HCT116 (cell line): Measurements from ENCODE around the gene TEAD1. TPM values are rescaled to one million over a fixed set of nuclear protein-coding genes. Genes with fewer than 3 reads are reported as not detected.

Experiments used
- ATAC-seq: fragments of 200-7000 bp; cut with Tn5 transposase; 2 replicates; pipeline ENCODE4 v1.9.1; 2020; ENCODE audit warnings: mild to moderate bottlenecking, moderate library complexity
- BruUV-seq: library from RNA; stranded (reverse); fragments of 400-500 nt; replicated peaks from 2 replicates; lab custom pipeline; 2021; lab: Mats Ljungman, UMichigan
- CTCF ChIA-PET: fragments of 300-600 bp; sonication (Branson Sonifier 250); formaldehyde crosslinking; loops from one replicate; lab custom pipeline; 2021; ENCODE audit warnings: antibody characterized with exemption; lab: Charles Lee
- POLR2A ChIA-PET: fragments of 300-600, 350-600 bp; sonication (Branson Sonifier 250); formaldehyde crosslinking; loops from one replicate; lab custom pipeline; 2021; ENCODE audit warnings: antibody characterized with exemption; lab: Charles Lee
- RAD21 ChIA-PET, 2 experiments: fragments of 300-600 bp; sonication (Branson Sonifier 250); formaldehyde crosslinking; loops; one replicate each; lab custom pipeline; 2023; ENCODE audit warnings: low total read pairs in 2 of 2; ENCODE audit not compliant: uncharacterized antibody in 2 of 2, unreplicated experiment in 2 of 2, low non-redundant PET in 1 of 2; lab: Charles Lee
- DNase-seq: peaks from one replicate; pipeline ENCODE4 v3.0.0-alpha.2; 2010; ENCODE audit warnings: low read depth, low spot score
- H2AFZ ChIP-seq: fragments of 200-600 bp; shearing (Covaris generic), sonication (generic); 2 replicates; pipeline ENCODE4 v1.6.1; 2017; ENCODE audit warnings: low read depth, mixed run types, mixed read lengths, antibody characterized with exemption, low read length; ENCODE audit not compliant: poor library complexity, severe bottlenecking
- H3K27ac ChIP-seq: 2 replicates; pipeline ENCODE4 v1.5.1; 2012; ENCODE audit warnings: low read depth, low read length
- H3K27me3 ChIP-seq: fragments of 200-600 bp; sonication (generic); 2 replicates; pipeline ENCODE4 v1.6.1; 2016; ENCODE audit warnings: mixed run types, low read length, mixed read lengths; ENCODE audit not compliant: insufficient read depth
- H3K36me3 ChIP-seq, 2 experiments: fragments of 200-500 bp in 1 of 2; fragments of 200-600 bp in 1 of 2; sonication (Bioruptor generic) in 1 of 2; sonication (generic) in 1 of 2; 2 replicates each; pipeline versions ENCODE4 v1.5.1 to v1.6.1; 2014 to 2016; ENCODE audit warnings: low read length in 2 of 2, inconsistent platforms in 1 of 2, mixed read lengths in 1 of 2, mixed run types in 1 of 2; ENCODE audit not compliant: insufficient read depth in 2 of 2, control insufficient read depth in 1 of 2
- H3K4me1 ChIP-seq, 2 experiments: fragments of 200-600 bp in 1 of 2; sonication (generic) in 1 of 2; 2 replicates each; pipeline versions ENCODE4 v1.5.1 to v1.6.1; 2012 to 2017; ENCODE audit warnings: low read length in 2 of 2, inconsistent platforms in 1 of 2, mild to moderate bottlenecking in 1 of 2, mixed read lengths in 1 of 2, mixed run types in 1 of 2, moderate library complexity in 1 of 2; ENCODE audit not compliant: insufficient read depth in 2 of 2, control insufficient read depth in 1 of 2
- H3K4me2 ChIP-seq: fragments of 200-600 bp; sonication (generic); 2 replicates; pipeline ENCODE4 v1.6.1; 2017; ENCODE audit warnings: mixed run types, low read length, mixed read lengths
- H3K4me3 ChIP-seq, 2 experiments: fragments of 200-600 bp in 1 of 2; sonication (generic) in 1 of 2; replicated peaks in 1 of 2; 2 replicates each; pipeline ENCODE4 v1.5.1; 2011 to 2016; ENCODE audit warnings: low read length in 2 of 2, control low read depth in 1 of 2, low read depth in 1 of 2, mild to moderate bottlenecking in 1 of 2, mixed read lengths in 1 of 2, mixed run types in 1 of 2
- H3K79me2 ChIP-seq: fragments of 200-600 bp; sonication (generic); 2 replicates; pipeline ENCODE4 v1.6.1; 2017; ENCODE audit warnings: mild to moderate bottlenecking, mixed run types, low read length, moderate library complexity, mixed read lengths; ENCODE audit not compliant: insufficient read depth
- H3K9ac ChIP-seq: fragments of 200-600 bp; sonication (generic); 2 replicates; pipeline ENCODE4 v1.6.1; 2016; ENCODE audit warnings: low read length, mixed read lengths
- H3K9me2 ChIP-seq: fragments of 200-600 bp; sonication (generic), shearing (Covaris generic); 2 replicates; pipeline ENCODE4 v1.6.1; 2017; ENCODE audit warnings: mixed run types, mild to moderate bottlenecking, moderate library complexity; ENCODE audit not compliant: insufficient read depth
- H3K9me3 ChIP-seq, 2 experiments: fragments of 200-500 bp in 1 of 2; fragments of 200-600 bp in 1 of 2; sonication (Bioruptor generic) in 1 of 2; sonication (generic) in 1 of 2; 2 replicates each; pipeline ENCODE4 v1.6.1; 2014 to 2017; ENCODE audit warnings: low read length in 2 of 2, mixed read lengths in 2 of 2, inconsistent platforms in 1 of 2, low read depth in 1 of 2, mild to moderate bottlenecking in 1 of 2, mixed run types in 1 of 2, moderate library complexity in 1 of 2; ENCODE audit not compliant: control insufficient read depth in 1 of 2, insufficient read depth in 1 of 2
- H4K20me1 ChIP-seq: fragments of 200-600 bp; sonication (generic), shearing (Covaris generic); 2 replicates; pipeline ENCODE4 v1.6.1; 2017; ENCODE audit warnings: mixed run types, mild to moderate bottlenecking, moderate library complexity; ENCODE audit not compliant: insufficient read depth
- CBX3 ChIP-seq: IDR thresholded peaks from 2 replicates; pipeline ENCODE4 v1.6.1; 2012; ENCODE audit warnings: low read depth
- EGR1 ChIP-seq: IDR thresholded peaks from 2 replicates; pipeline ENCODE4 v1.6.1; 2012; ENCODE audit warnings: low read depth
- ELF1 ChIP-seq: IDR thresholded peaks from 2 replicates; pipeline ENCODE4 v1.6.1; 2012; ENCODE audit warnings: low read depth, borderline replicate concordance
- EZH2phosphoT487 ChIP-seq: fragments of 200-600 bp; IDR thresholded peaks from 2 replicates; pipeline ENCODE4 v1.6.1; 2018; ENCODE audit warnings: antibody characterized with exemption, borderline replicate concordance
- JUND ChIP-seq: IDR thresholded peaks from 2 replicates; pipeline ENCODE4 v1.6.1; 2012
- RAD21 ChIP-seq: IDR thresholded peaks from 2 replicates; pipeline ENCODE4 v1.6.1; 2012; ENCODE audit warnings: low read depth, mild to moderate bottlenecking
- SRF ChIP-seq: IDR thresholded peaks from 2 replicates; pipeline ENCODE4 v1.6.1; 2012; ENCODE audit warnings: low read depth
- ZNF274 ChIP-seq: fragments of 200-500 bp; sonication (Bioruptor generic); IDR thresholded peaks from 2 replicates; pipeline ENCODE4 v1.6.1; 2014; ENCODE audit warnings: mild to moderate bottlenecking, low read depth, low read length, inconsistent platforms
- intact Hi-C: fragments of 100-400 bp; cut with micrococcal nuclease; formaldehyde crosslinking; loops from 2 replicates; pipeline ENCODE4 v1.10.0; 2022
- total RNA-seq: library from RNA; stranded (reverse); gene quantifications from one replicate; pipeline ENCODE4 v1.2.1, GENCODE V29; 2021; ENCODE audit not compliant: unreplicated experiment
- TF ChIP-seq, protein P1 (sequence below): IDR thresholded peaks from 2 replicates; pipeline ENCODE4 v1.6.1; 2012
- TF ChIP-seq, protein P2 (sequence below): IDR thresholded peaks from 2 replicates; pipeline ENCODE4 v1.6.1; 2011; ENCODE audit warnings: mild to moderate bottlenecking, low read length, moderate library complexity; ENCODE audit not compliant: insufficient replicate concordance; ENCODE audit errors: extremely low read depth
- TF ChIP-seq, protein P3 (sequence below): IDR thresholded peaks from 2 replicates; pipeline ENCODE4 v1.6.1; 2012
- TF ChIP-seq, protein P4 (sequence below): IDR thresholded peaks from 2 replicates; pipeline ENCODE4 v1.6.1; 2012; ENCODE audit warnings: low read depth
- TF ChIP-seq, protein P5 (sequence below), 3 experiments: fragments of 200-600 bp in 1 of 3; sonication (generic) in 1 of 3; IDR thresholded peaks in 2 of 3; conservative IDR thresholded peaks in 1 of 3; 2 replicates each; pipeline ENCODE4 v1.5.1; 2012 to 2017; ENCODE audit warnings: low read depth in 2 of 3, low read length in 2 of 3, antibody characterized with exemption in 1 of 3, borderline replicate concordance in 1 of 3, control low read depth in 1 of 3, mild to moderate bottlenecking in 1 of 3, mixed read lengths in 1 of 3, mixed run types in 1 of 3, moderate library complexity in 1 of 3; ENCODE audit not compliant: insufficient read depth in 1 of 3

Gene TEAD1
- total RNA-seq, 1 experiment from 2014 or later: 103 TPM

DNA sequence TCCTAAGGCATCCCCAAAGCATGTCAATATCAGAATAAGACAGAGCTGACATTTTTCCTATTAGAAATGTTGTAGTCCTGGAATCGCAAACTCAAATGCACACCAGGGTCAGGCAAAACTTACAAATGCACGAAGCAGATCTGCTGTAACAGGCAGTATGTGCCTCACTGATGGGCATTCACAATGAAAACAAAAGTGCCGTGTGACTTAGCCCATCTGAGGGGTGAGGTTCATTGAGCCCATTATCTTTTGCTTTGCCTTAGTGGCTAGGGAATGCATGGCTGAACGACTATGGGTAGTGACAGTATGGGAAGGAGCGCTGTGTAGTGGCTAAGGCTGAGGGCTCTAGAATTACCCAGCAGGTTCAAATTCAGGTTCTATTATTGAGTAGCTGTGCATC is 291.8 kb downstream of the TEAD1 start:
- TF ChIP-seq, protein P1, sequence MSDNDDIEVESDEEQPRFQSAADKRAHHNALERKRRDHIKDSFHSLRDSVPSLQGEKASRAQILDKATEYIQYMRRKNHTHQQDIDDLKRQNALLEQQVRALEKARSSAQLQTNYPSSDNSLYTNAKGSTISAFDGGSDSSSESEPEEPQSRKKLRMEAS: no peak
- TF ChIP-seq, protein P2, sequence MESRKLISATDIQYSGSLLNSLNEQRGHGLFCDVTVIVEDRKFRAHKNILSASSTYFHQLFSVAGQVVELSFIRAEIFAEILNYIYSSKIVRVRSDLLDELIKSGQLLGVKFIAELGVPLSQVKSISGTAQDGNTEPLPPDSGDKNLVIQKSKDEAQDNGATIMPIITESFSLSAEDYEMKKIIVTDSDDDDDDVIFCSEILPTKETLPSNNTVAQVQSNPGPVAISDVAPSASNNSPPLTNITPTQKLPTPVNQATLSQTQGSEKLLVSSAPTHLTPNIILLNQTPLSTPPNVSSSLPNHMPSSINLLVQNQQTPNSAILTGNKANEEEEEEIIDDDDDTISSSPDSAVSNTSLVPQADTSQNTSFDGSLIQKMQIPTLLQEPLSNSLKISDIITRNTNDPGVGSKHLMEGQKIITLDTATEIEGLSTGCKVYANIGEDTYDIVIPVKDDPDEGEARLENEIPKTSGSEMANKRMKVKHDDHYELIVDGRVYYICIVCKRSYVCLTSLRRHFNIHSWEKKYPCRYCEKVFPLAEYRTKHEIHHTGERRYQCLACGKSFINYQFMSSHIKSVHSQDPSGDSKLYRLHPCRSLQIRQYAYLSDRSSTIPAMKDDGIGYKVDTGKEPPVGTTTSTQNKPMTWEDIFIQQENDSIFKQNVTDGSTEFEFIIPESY: no peak
- TF ChIP-seq, protein P3, sequence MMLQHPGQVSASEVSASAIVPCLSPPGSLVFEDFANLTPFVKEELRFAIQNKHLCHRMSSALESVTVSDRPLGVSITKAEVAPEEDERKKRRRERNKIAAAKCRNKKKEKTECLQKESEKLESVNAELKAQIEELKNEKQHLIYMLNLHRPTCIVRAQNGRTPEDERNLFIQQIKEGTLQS: no peak
- TF ChIP-seq ZNF274 (no peak), RAD21 (no peak), EGR1 (no peak), JUND (no peak), ELF1 (no peak), CBX3 (no peak), EZH2phosphoT487 (no peak), SRF (no peak)
- TF ChIP-seq, protein P4, sequence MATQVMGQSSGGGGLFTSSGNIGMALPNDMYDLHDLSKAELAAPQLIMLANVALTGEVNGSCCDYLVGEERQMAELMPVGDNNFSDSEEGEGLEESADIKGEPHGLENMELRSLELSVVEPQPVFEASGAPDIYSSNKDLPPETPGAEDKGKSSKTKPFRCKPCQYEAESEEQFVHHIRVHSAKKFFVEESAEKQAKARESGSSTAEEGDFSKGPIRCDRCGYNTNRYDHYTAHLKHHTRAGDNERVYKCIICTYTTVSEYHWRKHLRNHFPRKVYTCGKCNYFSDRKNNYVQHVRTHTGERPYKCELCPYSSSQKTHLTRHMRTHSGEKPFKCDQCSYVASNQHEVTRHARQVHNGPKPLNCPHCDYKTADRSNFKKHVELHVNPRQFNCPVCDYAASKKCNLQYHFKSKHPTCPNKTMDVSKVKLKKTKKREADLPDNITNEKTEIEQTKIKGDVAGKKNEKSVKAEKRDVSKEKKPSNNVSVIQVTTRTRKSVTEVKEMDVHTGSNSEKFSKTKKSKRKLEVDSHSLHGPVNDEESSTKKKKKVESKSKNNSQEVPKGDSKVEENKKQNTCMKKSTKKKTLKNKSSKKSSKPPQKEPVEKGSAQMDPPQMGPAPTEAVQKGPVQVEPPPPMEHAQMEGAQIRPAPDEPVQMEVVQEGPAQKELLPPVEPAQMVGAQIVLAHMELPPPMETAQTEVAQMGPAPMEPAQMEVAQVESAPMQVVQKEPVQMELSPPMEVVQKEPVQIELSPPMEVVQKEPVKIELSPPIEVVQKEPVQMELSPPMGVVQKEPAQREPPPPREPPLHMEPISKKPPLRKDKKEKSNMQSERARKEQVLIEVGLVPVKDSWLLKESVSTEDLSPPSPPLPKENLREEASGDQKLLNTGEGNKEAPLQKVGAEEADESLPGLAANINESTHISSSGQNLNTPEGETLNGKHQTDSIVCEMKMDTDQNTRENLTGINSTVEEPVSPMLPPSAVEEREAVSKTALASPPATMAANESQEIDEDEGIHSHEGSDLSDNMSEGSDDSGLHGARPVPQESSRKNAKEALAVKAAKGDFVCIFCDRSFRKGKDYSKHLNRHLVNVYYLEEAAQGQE: no peak
- TF ChIP-seq, protein P5, sequence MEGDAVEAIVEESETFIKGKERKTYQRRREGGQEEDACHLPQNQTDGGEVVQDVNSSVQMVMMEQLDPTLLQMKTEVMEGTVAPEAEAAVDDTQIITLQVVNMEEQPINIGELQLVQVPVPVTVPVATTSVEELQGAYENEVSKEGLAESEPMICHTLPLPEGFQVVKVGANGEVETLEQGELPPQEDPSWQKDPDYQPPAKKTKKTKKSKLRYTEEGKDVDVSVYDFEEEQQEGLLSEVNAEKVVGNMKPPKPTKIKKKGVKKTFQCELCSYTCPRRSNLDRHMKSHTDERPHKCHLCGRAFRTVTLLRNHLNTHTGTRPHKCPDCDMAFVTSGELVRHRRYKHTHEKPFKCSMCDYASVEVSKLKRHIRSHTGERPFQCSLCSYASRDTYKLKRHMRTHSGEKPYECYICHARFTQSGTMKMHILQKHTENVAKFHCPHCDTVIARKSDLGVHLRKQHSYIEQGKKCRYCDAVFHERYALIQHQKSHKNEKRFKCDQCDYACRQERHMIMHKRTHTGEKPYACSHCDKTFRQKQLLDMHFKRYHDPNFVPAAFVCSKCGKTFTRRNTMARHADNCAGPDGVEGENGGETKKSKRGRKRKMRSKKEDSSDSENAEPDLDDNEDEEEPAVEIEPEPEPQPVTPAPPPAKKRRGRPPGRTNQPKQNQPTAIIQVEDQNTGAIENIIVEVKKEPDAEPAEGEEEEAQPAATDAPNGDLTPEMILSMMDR (IDR thresholded peaks at IDR 0.05 in 2 of 3, conservative IDR thresholded peaks at IDR 0.05 in 1 of 3; ENCODE audit: borderline replicate concordance in 1 of 3, insufficient read depth in 1 of 3, low read depth in 2 of 3, low read length in 2 of 3): no peak
- no TSS peak for BruUV-seq
- no peaks in the 10 kb centered on the region for H3K27me3 ChIP-seq
- ChIA-PET CTCF (interaction anchor here (0.7 to 1.1 kb wide), 2 partner anchors 15 to 218 kb away, joined by 3 read pairs; no protein-coding TSS in a partner anchor), POLR2A (no interaction called here), RAD21 (no interaction called here)
- H3K4me2 ChIP-seq: no peak overlapping the region
- H3K27ac ChIP-seq: no peak overlapping the region
- intact Hi-C loops: loop anchor here (10.0 kb wide), 1 partner anchor 419 kb away; no protein-coding TSS in a partner anchor
- H3K4me3 ChIP-seq: no peak overlapping the region
- H3K9me3 ChIP-seq: no peaks in the 10 kb centered on the region
- H3K9me2 ChIP-seq: no peaks in the 10 kb centered on the region
- no peaks in the 10 kb centered on the region for H3K36me3 ChIP-seq
- no peak overlapping the region for H3K9ac ChIP-seq
- DNase-seq (no peak), ATAC-seq (no peak)
- no peak overlapping the region for H2AFZ ChIP-seq
- H3K79me2 ChIP-seq: no peaks in the 10 kb centered on the region
- peaks cover 0 to 20% of the 10 kb centered on the region in 2 experiments; a peak in 1 of 4 replicates for H3K4me1 ChIP-seq
- H4K20me1 ChIP-seq: no peaks in the 10 kb centered on the region
